HepG2 (cell line): ENCODE results near the gene POU5F1. TPM values are rescaled to one million over a fixed set of nuclear protein-coding genes. Genes with fewer than 3 reads are reported as not detected.
A peak's percentile ranks its signal among the peaks of the same experiment; 100 is the strongest.

Experiments used
- DNMT3B ChIP-seq: conservative IDR thresholded peaks from 2 replicates; pipeline ENCODE4 v1.6.1; 2016; ENCODE audit warnings: missing biosample characterization, control low read depth
- LCORL ChIP-seq, 2 experiments: fragments of 450-650 bp in 1 of 2; sonication (generic) in 1 of 2; formaldehyde crosslinking in 1 of 2; IDR thresholded peaks; 2 replicates each; pipeline versions ENCODE4 v1.5.0 to v1.6.1; 2017 to 2020; ENCODE audit warnings: antibody characterized with exemption in 1 of 2, missing genetic modification reagents in 1 of 2
- MAFK ChIP-seq, 2 experiments: IDR thresholded peaks in 1 of 2; conservative IDR thresholded peaks in 1 of 2; 2 replicates each; pipeline ENCODE4 v1.6.1; 2011; ENCODE audit warnings: improper control_type of control experiment in 2 of 2, low read length in 2 of 2
- MED1 ChIP-seq: sonication (generic); formaldehyde crosslinking; IDR thresholded peaks from 2 replicates; pipeline ENCODE4 v1.4.0; 2020; ENCODE audit warnings: missing genetic modification reagents
- MXI1 ChIP-seq: IDR thresholded peaks from 3 replicates; pipeline ENCODE4 v1.6.1; 2012; ENCODE audit warnings: low read depth, low read length, inconsistent platforms, borderline replicate concordance
- PRDM15 ChIP-seq: sonication (generic); formaldehyde crosslinking; IDR thresholded peaks from 2 replicates; pipeline ENCODE4 v1.4.0; 2020; ENCODE audit warnings: missing genetic modification reagents
- REST ChIP-seq, 2 experiments: IDR thresholded peaks; 2 replicates each; pipeline ENCODE4 v1.6.1; 2011 to 2012; ENCODE audit warnings: low read length in 2 of 2, borderline replicate concordance in 1 of 2, low read depth in 1 of 2, mild to moderate bottlenecking in 1 of 2, moderate library complexity in 1 of 2
- RFXAP ChIP-seq: sonication (generic); formaldehyde crosslinking; IDR thresholded peaks from 2 replicates; pipeline ENCODE4 v1.4.0; 2020; ENCODE audit warnings: missing genetic modification reagents, borderline replicate concordance
- SP2 ChIP-seq: sonication (generic); formaldehyde crosslinking; IDR thresholded peaks from 2 replicates; pipeline ENCODE4 v1.5.1; 2020; ENCODE audit warnings: mild to moderate bottlenecking, missing genetic modification reagents
- TEAD2 ChIP-seq: sonication (generic); formaldehyde crosslinking; IDR thresholded peaks from 2 replicates; pipeline ENCODE4 v1.9.0; 2021; ENCODE audit warnings: missing genetic modification reagents
- ZHX1 ChIP-seq: sonication (generic); formaldehyde crosslinking; IDR thresholded peaks from 2 replicates; pipeline ENCODE4 v1.8.1; 2022; ENCODE audit warnings: low read depth, mild to moderate bottlenecking, missing genetic modification reagents
- ZKSCAN5 ChIP-seq: sonication (generic); formaldehyde crosslinking; IDR thresholded peaks from 2 replicates; pipeline ENCODE4 v1.5.1; 2020; ENCODE audit warnings: mild to moderate bottlenecking, missing genetic modification reagents
- ZKSCAN8 ChIP-seq: IDR thresholded peaks from 2 replicates; pipeline ENCODE4 v1.6.1; 2016; ENCODE audit warnings: borderline replicate concordance, missing genetic modification reagents, missing compliant biosample characterization
- ZNF264 ChIP-seq: sonication (generic); formaldehyde crosslinking; IDR thresholded peaks from 2 replicates; pipeline ENCODE4 v1.4.0; 2020; ENCODE audit warnings: missing genetic modification reagents
- polyA plus RNA-seq, 8 experiments: library from polyadenylated mRNA; depleted of rRNA in 3 of 8; stranded (reverse) in 7 of 8; unstranded in 1 of 8; fragments of >200 nt; fragmentation: Illumina TruSeq in 4 of 8; extraction: Trizol in 4 of 8; gene quantifications; 2 replicates each; pipeline versions ENCODE4 v1.2.1 to v1.2.3, GENCODE V29; 2011 to 2016; ENCODE audit warnings: low read depth in 4 of 8, missing spikeins in 1 of 8, mixed read lengths in 1 of 8; ENCODE audit not compliant: insufficient read depth in 1 of 8
- total RNA-seq, 5 experiments: library from RNA; depleted of rRNA; stranded (reverse); fragments of >200 nt; fragmentation: Illumina TruSeq; extraction: Trizol; gene quantifications; 2 replicates each; pipeline ENCODE4 v1.2.3, GENCODE V29; 2016; ENCODE audit warnings: low read depth in 1 of 5
- TF ChIP-seq, protein P1 (sequence below): sonication (generic); formaldehyde crosslinking; IDR thresholded peaks from 2 replicates; pipeline ENCODE4 v1.5.1; 2020; ENCODE audit warnings: missing genetic modification reagents, mild to moderate bottlenecking, borderline replicate concordance
- TF ChIP-seq, protein P2 (sequence below): sonication (generic); formaldehyde crosslinking; IDR thresholded peaks from 2 replicates; pipeline ENCODE4 v1.8.0; 2022; ENCODE audit warnings: missing genetic modification reagents, low read depth, mild to moderate bottlenecking, borderline replicate concordance

Gene POU5F1
- total and polyA plus RNA-seq, 2 of the 13 experiments (the other 11 are each of a cell fraction or from before 2014, with no cell fraction given), result 2.5 to 7.2 TPM

DNA sequence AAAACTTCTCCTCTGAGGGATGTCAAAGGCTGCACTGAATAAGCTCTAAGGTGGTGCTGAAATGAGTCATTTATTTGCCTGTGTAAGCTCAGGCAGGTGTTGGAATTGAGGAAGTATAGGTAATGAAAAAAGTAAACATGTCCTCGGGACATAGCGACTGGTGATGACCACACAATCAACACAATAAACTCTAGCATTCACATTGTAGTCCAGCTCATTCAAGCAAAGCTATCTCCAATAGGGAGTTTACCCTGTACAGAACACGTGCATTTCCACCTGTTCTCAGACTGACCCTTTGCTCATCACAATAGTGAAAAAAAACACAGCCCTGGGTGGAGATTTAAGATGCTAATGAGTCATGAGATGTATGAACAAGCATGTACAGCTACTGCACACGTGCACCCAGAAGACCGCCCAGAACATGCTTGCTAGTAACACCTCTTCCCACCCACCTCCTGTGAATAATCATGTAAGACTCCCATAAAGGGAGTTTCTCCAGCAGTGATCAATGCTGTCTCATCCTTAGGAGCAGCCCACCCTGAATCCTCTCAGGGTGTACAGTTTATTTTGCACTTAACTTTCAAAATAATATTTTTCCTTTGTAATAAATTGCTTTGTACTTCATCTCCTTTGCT, 33.0 kb upstream of the POU5F1 start (continued):
- TF ChIP-seq, protein P1, sequence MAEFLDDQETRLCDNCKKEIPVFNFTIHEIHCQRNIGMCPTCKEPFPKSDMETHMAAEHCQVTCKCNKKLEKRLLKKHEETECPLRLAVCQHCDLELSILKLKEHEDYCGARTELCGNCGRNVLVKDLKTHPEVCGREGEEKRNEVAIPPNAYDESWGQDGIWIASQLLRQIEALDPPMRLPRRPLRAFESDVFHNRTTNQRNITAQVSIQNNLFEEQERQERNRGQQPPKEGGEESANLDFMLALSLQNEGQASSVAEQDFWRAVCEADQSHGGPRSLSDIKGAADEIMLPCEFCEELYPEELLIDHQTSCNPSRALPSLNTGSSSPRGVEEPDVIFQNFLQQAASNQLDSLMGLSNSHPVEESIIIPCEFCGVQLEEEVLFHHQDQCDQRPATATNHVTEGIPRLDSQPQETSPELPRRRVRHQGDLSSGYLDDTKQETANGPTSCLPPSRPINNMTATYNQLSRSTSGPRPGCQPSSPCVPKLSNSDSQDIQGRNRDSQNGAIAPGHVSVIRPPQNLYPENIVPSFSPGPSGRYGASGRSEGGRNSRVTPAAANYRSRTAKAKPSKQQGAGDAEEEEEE, result no peak
- TF ChIP-seq ZKSCAN5 (no peak), REST (IDR thresholded peaks at IDR 0.05; ENCODE audit: borderline replicate concordance in 1 of 2, low read depth in 1 of 2, low read length in 2 of 2) (no peak), ZNF264 (CRISPR knock-in tag) (0 out of 2 replicates have a peak, but pooled peaks have one; percentile 26), PRDM15 (no peak), LCORL (IDR thresholded peaks at IDR 0.05) (no peak), LCORL (CRISPR knock-in tag; IDR thresholded peaks at IDR 0.05) (no peak), MED1 (peak; percentile 9; the same call in 1 of the 2 replicates), RFXAP (CRISPR knock-in tag) (peak; percentile 30; the same call in 1 of the 2 replicates), DNMT3B (CRISPR knock-in tag) (no peak), SP2 (CRISPR knock-in tag) (no peak), ZKSCAN8 (CRISPR knock-in tag) (no peak), MXI1 (peak; percentile 42; the same call in 1 of the 3 replicates), ZHX1 (CRISPR knock-in tag) (no peak; the same call in 1 of the 2 replicates), MAFK (conservative IDR thresholded peaks at IDR 0.05 in 1 of 2, IDR thresholded peaks at IDR 0.05 in 1 of 2; ENCODE audit: low read length in 2 of 2) (no peak), TEAD2 (CRISPR knock-in tag) (no peak)
- TF ChIP-seq, protein P2, sequence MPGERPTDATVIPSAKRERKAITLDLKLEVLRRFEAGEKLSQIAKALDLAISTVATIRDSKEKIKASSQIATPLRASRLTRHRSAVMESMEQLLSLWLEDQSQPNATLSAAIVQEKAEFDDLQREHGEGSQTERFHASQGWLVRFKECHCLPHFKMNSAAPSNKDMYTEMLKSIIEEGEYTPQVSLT (CRISPR knock-in tag), result no peak
